HL-60 (cell line): ENCODE results near the gene CERKL.

Experiments
- DNase-seq, 2 experiments: peaks; one replicate each; pipeline ENCODE4 v3.0.0-alpha.2; 2010 to 2020; ENCODE audit warnings: low read depth in 1 of 2, low spot score in 1 of 2
- H3K27ac ChIP-seq: fragments of 250-450 bp; sonication (Bioruptor Pico); replicated peaks from 2 replicates; pipeline ENCODE4 v1.5.1; 2020; ENCODE audit warnings: mild to moderate bottlenecking, moderate library complexity
- H3K27me3 ChIP-seq: fragments of 250-450 bp; sonication (Bioruptor Pico); 2 replicates; pipeline ENCODE4 v1.5.1; 2021; ENCODE audit warnings: mild to moderate bottlenecking, moderate library complexity; ENCODE audit not compliant: insufficient read depth, poor library complexity, severe bottlenecking
- H3K4me3 ChIP-seq: replicated peaks from 2 replicates; pipeline ENCODE4 v1.5.1; 2011; ENCODE audit warnings: mild to moderate bottlenecking, control low read depth, low read length; ENCODE audit not compliant: insufficient read depth
- GABPA ChIP-seq: IDR thresholded peaks from 2 replicates; pipeline ENCODE4 v1.6.1; 2012; ENCODE audit warnings: low read depth
- POLR2AphosphoS5 ChIP-seq: IDR thresholded peaks from 2 replicates; pipeline ENCODE4 v1.6.1; 2012; ENCODE audit warnings: low read depth
- SPI1 ChIP-seq: IDR thresholded peaks from 2 replicates; pipeline ENCODE4 v1.6.1; 2012; ENCODE audit warnings: low read depth, mild to moderate bottlenecking, borderline replicate concordance
- TF ChIP-seq, protein P1 (sequence below): IDR thresholded peaks from one replicate; pipeline ENCODE4 v1.5.1; 2011; ENCODE audit warnings: low read length, control low read depth, inconsistent platforms; ENCODE audit not compliant: insufficient read depth
- TF ChIP-seq, protein P2 (sequence below): IDR thresholded peaks from 2 replicates; pipeline ENCODE4 v1.6.1; 2012; ENCODE audit warnings: low read depth; ENCODE audit not compliant: insufficient replicate concordance

Gene CERKL

DNA sequence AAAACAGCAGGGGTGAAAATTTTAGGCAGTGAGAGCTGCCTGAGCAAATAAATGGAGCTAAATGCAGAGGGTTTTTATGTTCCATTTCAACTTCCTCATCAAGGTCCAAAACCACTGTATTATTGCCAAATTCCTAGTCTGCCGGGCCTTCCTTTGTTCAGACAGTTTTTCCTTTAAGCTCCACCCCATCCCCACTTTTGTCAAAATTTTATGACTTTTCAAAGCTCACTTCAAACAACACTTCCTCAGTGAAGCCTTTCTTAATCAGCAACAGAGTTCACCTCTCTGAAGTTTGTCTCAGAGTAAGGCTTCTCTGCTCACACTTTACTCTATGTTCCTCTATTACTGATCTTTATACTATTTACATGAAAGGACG is 81.3 kb downstream of the CERKL start:
- H3K27ac ChIP-seq = peak overlapping the region; percentile 40

DNA sequence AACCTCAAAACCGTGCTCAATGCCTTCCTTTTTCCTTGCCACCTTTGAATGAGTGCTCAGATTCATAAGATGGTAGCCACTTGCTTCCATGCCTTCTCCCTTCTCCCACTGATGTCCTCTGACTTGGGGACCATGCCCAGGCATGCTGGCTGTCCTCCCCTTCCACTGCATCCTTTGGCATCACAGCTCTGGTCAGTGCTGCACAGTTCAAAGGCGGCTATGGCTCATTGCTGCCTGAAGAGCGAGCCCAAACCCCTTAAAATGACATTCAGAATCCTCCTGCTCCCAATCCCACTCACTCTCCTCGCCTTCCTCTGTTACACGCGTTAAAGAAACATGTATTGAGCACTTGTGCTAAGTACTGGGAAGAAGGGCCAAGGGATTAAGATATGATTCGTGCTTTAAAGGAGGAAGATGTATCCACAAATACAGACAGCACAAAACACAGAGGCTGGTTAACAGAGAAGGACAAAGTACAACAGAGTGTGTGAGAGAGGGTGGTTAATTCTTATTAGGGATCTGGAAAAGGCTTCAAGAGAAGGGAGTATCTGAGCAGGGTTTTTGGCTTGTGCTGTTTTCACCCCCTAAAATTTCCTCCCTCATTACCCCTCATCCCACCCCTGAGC is 81.8 kb downstream of the CERKL start:
- DNase-seq = no peak
- Histone ChIP-seq H3K27me3 (no peaks in the 10 kb centered on the region), H3K4me3 (no peak overlapping the region), H3K27ac (peak overlapping the region; percentile 40)
- TF ChIP-seq POLR2AphosphoS5 = no peak
- no peak for TF ChIP-seq GABPA
- TF ChIP-seq, protein P1, sequence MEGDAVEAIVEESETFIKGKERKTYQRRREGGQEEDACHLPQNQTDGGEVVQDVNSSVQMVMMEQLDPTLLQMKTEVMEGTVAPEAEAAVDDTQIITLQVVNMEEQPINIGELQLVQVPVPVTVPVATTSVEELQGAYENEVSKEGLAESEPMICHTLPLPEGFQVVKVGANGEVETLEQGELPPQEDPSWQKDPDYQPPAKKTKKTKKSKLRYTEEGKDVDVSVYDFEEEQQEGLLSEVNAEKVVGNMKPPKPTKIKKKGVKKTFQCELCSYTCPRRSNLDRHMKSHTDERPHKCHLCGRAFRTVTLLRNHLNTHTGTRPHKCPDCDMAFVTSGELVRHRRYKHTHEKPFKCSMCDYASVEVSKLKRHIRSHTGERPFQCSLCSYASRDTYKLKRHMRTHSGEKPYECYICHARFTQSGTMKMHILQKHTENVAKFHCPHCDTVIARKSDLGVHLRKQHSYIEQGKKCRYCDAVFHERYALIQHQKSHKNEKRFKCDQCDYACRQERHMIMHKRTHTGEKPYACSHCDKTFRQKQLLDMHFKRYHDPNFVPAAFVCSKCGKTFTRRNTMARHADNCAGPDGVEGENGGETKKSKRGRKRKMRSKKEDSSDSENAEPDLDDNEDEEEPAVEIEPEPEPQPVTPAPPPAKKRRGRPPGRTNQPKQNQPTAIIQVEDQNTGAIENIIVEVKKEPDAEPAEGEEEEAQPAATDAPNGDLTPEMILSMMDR = no peak
- no peak for TF ChIP-seq SPI1
- TF ChIP-seq, protein P2, sequence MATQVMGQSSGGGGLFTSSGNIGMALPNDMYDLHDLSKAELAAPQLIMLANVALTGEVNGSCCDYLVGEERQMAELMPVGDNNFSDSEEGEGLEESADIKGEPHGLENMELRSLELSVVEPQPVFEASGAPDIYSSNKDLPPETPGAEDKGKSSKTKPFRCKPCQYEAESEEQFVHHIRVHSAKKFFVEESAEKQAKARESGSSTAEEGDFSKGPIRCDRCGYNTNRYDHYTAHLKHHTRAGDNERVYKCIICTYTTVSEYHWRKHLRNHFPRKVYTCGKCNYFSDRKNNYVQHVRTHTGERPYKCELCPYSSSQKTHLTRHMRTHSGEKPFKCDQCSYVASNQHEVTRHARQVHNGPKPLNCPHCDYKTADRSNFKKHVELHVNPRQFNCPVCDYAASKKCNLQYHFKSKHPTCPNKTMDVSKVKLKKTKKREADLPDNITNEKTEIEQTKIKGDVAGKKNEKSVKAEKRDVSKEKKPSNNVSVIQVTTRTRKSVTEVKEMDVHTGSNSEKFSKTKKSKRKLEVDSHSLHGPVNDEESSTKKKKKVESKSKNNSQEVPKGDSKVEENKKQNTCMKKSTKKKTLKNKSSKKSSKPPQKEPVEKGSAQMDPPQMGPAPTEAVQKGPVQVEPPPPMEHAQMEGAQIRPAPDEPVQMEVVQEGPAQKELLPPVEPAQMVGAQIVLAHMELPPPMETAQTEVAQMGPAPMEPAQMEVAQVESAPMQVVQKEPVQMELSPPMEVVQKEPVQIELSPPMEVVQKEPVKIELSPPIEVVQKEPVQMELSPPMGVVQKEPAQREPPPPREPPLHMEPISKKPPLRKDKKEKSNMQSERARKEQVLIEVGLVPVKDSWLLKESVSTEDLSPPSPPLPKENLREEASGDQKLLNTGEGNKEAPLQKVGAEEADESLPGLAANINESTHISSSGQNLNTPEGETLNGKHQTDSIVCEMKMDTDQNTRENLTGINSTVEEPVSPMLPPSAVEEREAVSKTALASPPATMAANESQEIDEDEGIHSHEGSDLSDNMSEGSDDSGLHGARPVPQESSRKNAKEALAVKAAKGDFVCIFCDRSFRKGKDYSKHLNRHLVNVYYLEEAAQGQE = no peak

More for the DNA sequence above, 81.3 kb downstream of the CERKL start:
- peak; percentile 21 to 66 for DNase-seq
- H3K27me3 ChIP-seq = no peaks in the 10 kb centered on the region
- TF ChIP-seq GABPA (no peak), SPI1 (peak; percentile 71; the same call in 1 of the 2 replicates)
- TF ChIP-seq, protein P1 = no peak
- H3K4me3 ChIP-seq = no peak overlapping the region

DNA sequence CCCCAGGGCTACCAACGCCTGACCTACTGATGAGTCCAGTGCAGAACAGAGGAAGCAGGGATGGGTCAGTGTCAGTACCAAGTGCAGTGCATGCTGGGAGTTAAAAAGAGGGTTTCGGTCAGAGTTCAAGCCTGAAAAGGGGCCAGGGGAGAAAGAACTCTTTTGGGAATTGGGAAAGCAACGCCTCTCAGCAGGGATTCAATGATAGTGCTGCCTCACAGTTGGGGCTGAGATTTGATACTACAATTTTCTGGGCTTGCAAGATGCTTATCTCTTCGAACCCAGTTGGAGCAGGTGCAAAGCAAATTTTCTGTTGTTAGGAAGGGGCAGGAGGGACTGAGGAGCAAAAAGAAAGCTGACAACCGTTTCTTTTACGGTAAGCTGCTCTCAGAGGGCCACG is 82.6 kb downstream of the CERKL start:
- Histone ChIP-seq H3K4me3 (no peak overlapping the region), H3K27ac (no peak overlapping the region), H3K27me3 (no peaks in the 10 kb centered on the region)
- no peak for DNase-seq
- TF ChIP-seq, protein P1 = no peak
- TF ChIP-seq, protein P2 = no peak
- TF ChIP-seq SPI1 (no peak), GABPA (no peak), POLR2AphosphoS5 (no peak)

DNA sequence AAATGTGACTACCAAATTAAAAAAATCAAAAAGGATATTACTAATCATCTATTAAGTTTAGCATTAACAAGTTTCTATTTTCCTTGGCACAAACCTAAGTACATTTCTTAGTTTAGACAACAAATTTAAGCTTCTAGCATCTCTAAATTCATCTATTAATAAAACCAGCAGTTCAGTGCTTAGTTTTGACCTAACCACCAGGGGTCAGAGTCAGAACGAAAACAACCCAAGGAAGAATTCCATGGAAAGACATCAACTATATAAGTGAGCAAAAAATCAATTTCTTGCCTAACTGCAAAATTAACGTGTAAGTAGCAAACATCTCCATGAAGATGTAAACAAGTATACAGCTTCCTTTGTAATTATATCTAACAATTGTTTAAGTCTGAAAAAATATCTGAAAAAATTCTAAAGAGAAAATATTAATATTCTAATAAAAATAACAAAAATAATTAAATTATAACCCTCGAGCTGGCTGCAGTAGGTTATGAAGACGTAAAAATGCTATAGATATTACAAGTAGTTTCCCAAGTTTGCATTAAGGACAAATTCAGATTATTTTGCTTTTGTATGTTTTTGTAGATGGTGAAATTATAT is 83.7 kb downstream of the CERKL start:
- Histone ChIP-seq H3K27ac (no peak overlapping the region), H3K27me3 (no peaks in the 10 kb centered on the region), H3K4me3 (no peak overlapping the region)
- DNase-seq = peak in 1 of 2 experiments; percentile 10
- no peak for TF ChIP-seq GABPA
- TF ChIP-seq, protein P1 = peak; percentile 9
